CD4-positive, alpha-beta memory T cell (primary cell): Measurements from ENCODE around the gene DIAPH2. TPM values are rescaled to one million over a fixed set of nuclear protein-coding genes. Genes with fewer than 3 reads are reported as not detected.

Source experiments
- CTCF ChIA-PET: fragments of 350-600 bp; sonication (Branson Sonifier 250); formaldehyde crosslinking; loops from one replicate; lab custom pipeline; 2021; ENCODE audit warnings: inconsistent platforms; ENCODE audit not compliant: partially characterized antibody; lab: Charles Lee
- POLR2A ChIA-PET: fragments of 350-600 bp; sonication (Branson Sonifier 250); formaldehyde crosslinking; loops from one replicate; lab custom pipeline; 2021; ENCODE audit not compliant: partially characterized antibody; lab: Charles Lee
- DNase-seq, 5 donors: peaks; one replicate each; pipeline versions ENCODE4 v3.0.0 to v3.0.0-alpha.2; 2020 to 2022; ENCODE audit warnings: mixed read lengths in 1 of 5
- H3K27ac ChIP-seq: one replicate; pipeline ENCODE4 v1.7.0; 2013; ENCODE audit warnings: low read depth, low read length
- H3K27me3 ChIP-seq: 2 replicates; pipeline ENCODE4 v1.7.0; 2013; ENCODE audit warnings: mild to moderate bottlenecking, low read length, moderate library complexity; ENCODE audit not compliant: insufficient read depth
- H3K36me3 ChIP-seq: 2 replicates; pipeline ENCODE4 v1.7.0; 2013; ENCODE audit warnings: mild to moderate bottlenecking, low read length, moderate library complexity; ENCODE audit not compliant: insufficient read depth
- H3K4me1 ChIP-seq: 2 replicates; pipeline ENCODE4 v1.7.0; 2013; ENCODE audit warnings: mild to moderate bottlenecking, low read length, moderate library complexity; ENCODE audit not compliant: insufficient read depth
- H3K4me3 ChIP-seq, 2 donors: one replicate each; pipeline ENCODE4 v1.7.0; 2013; ENCODE audit warnings: low read length in 2 of 2, mild to moderate bottlenecking in 1 of 2
- H3K9me3 ChIP-seq, 2 donors: one replicate each; pipeline ENCODE4 v1.7.0; 2013; ENCODE audit warnings: low read length in 2 of 2, control low read depth in 1 of 2; ENCODE audit not compliant: control insufficient read depth in 1 of 2
- H3K27ac Mint-ChIP-seq, 7 donors: one replicate each; pipeline ENCODE4 v1.8.0; 2020 to 2021; ENCODE audit warnings: mixed read lengths in 7 of 7, mild to moderate bottlenecking in 6 of 7, inconsistent platforms in 3 of 7, moderate library complexity in 3 of 7
- H3K27me3 Mint-ChIP-seq, 2 donors: one replicate each; pipeline ENCODE4 v1.8.0; 2020 to 2021; ENCODE audit warnings: mixed read lengths in 2 of 2
- H3K36me3 Mint-ChIP-seq, 2 donors: one replicate each; pipeline ENCODE4 v1.8.0; 2020 to 2021; ENCODE audit warnings: mixed read lengths in 2 of 2, inconsistent platforms in 1 of 2, mild to moderate bottlenecking in 1 of 2
- H3K4me1 Mint-ChIP-seq, 4 donors: one replicate each; pipeline ENCODE4 v1.8.0; 2020 to 2021; ENCODE audit warnings: mixed read lengths in 4 of 4, mild to moderate bottlenecking in 1 of 4
- H3K4me3 Mint-ChIP-seq, 8 donors: one replicate each; pipeline ENCODE4 v1.8.0; 2020 to 2021; ENCODE audit warnings: mixed read lengths in 8 of 8, mild to moderate bottlenecking in 7 of 8, moderate library complexity in 6 of 8, inconsistent platforms in 3 of 8
- H3K9me3 Mint-ChIP-seq, 8 donors: one replicate each; pipeline ENCODE4 v1.8.0; 2020 to 2021; ENCODE audit warnings: mixed read lengths in 8 of 8, mild to moderate bottlenecking in 5 of 8, inconsistent platforms in 3 of 8, moderate library complexity in 1 of 8
- intact Hi-C: fragments of 100-400 bp; cut with micrococcal nuclease; formaldehyde crosslinking; loops from one replicate; pipeline ENCODE4 v1.15.1; 2023
- polyA plus RNA-seq, 2 donors: library from polyadenylated mRNA; unstranded; fragments of 300-500 nt; fragmentation: Illumina TruSeq; gene quantifications; one replicate each; pipeline ENCODE4 v1.2.3, GENCODE V29; 2021
- total RNA-seq, 2 experiments: library from RNA; stranded (reverse); gene quantifications; one replicate each; pipeline ENCODE4 v1.2.3, GENCODE V29; 2021

DIAPH2 gene
- total and polyA plus RNA-seq, 4 experiments from 2014 or later, result 9.6 to 13.8 (median 11.6) TPM

DNA sequence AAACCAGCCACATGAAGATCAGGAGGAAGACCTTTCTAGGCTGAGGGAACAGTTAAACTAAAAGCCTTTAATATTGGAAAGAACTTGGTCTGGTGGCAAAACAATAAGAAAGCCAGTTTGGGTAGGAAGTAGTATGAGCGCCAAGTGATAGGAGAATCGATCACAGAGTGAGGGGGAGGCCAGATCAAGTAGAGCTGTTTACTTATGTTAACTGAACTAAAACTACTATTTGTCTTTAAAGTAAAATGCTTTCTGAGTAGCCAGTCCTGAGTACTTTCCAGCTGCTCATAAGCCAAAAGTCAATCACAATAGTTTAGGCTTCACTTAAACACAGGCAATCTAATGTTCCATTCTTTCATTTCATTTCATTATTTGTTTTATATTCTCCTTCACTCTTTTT lies 136.3 kb downstream of the DIAPH2 start:
- ChIA-PET CTCF (no interaction called here), POLR2A (no interaction called here)
- Histone ChIP-seq H3K27me3 (no peaks in the 10 kb centered on the region), H3K27ac (no peak overlapping the region), H3K4me3 (no peak overlapping the region), H3K4me1 (no peaks in the 10 kb centered on the region), H3K9me3 (no peaks in the 10 kb centered on the region), H3K36me3 (no peaks in the 10 kb centered on the region)
- intact Hi-C loops, result no loop called here
- Mint-ChIP-seq H3K27ac (peak overlapping the region in 1 of 7 donors; percentile 48), H3K9me3 (no peaks in the 10 kb centered on the region), H3K27me3 (no peaks in the 10 kb centered on the region), H3K4me3 (no peak overlapping the region), H3K36me3 (peaks cover 0 to 3% of the 10 kb centered on the region in 2 donors), H3K4me1 (no peaks in the 10 kb centered on the region)
- DNase-seq, result no peak

- no peaks in the 10 kb centered on the region for H3K9me3 ChIP-seq
- no peak overlapping the region for H3K4me3 Mint-ChIP-seq
- no peaks in the 10 kb centered on the region for H3K36me3 ChIP-seq
- POLR2A ChIA-PET, result no interaction called here
- no peak overlapping the region for H3K27ac Mint-ChIP-seq
- H3K4me1 Mint-ChIP-seq, result no peaks in the 10 kb centered on the region
- no peaks in the 10 kb centered on the region for H3K27me3 Mint-ChIP-seq
- no peaks in the 10 kb centered on the region for H3K36me3 Mint-ChIP-seq
- no peaks in the 10 kb centered on the region for H3K9me3 Mint-ChIP-seq
- CTCF ChIA-PET, result no interaction called here
- H3K27me3 ChIP-seq, result no peaks in the 10 kb centered on the region
- intact Hi-C loops, result no loop called here
- no peaks in the 10 kb centered on the region for H3K4me1 ChIP-seq
- DNase-seq, result no peak
- H3K27ac ChIP-seq, result no peak overlapping the region
- no peak overlapping the region for H3K4me3 ChIP-seq
Measured at GRCh38 chrX:96824166-96824565, 139.5 kb downstream of the DIAPH2 start.

- H3K4me3 ChIP-seq, result no peak overlapping the region
- Mint-ChIP-seq H3K27ac (no peak overlapping the region), H3K4me3 (no peak overlapping the region), H3K36me3 (no peaks in the 10 kb centered on the region), H3K4me1 (peaks cover 0 to 2% (median 0%) of the 10 kb centered on the region in 4 donors), H3K9me3 (no peaks in the 10 kb centered on the region), H3K27me3 (no peaks in the 10 kb centered on the region)
- no peak overlapping the region for H3K27ac ChIP-seq
- no peaks in the 10 kb centered on the region for H3K27me3 ChIP-seq
- ChIA-PET CTCF (no interaction called here), POLR2A (no interaction called here)
- no peaks in the 10 kb centered on the region for H3K36me3 ChIP-seq
- intact Hi-C loops, result no loop called here
- H3K9me3 ChIP-seq, result no peaks in the 10 kb centered on the region
- DNase-seq, result no peak
- no peaks in the 10 kb centered on the region for H3K4me1 ChIP-seq
Measured at GRCh38 chrX:96833333-96833732, 148.7 kb downstream of the DIAPH2 start.

DNA sequence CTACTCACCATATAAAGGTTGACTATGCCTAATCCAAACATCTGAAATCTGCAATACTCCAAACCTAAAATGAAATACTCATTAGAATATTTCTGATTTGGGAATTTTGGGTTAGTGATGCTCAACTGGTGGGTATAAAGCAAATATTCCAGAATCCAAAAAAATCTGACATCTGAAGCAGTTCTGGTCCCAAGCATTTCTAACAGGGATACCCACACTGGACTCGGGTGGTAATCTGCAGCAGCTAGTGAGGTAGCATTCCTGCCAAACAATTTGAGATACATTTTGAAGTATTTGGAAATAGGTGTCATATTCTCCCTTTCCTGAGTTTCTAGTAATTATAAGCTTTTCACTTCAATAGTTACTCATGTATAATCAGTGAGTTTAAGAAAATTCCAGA lies 149.5 kb downstream of the DIAPH2 start:
- H3K27ac Mint-ChIP-seq, result no peak overlapping the region
- ChIA-PET CTCF (no interaction called here), POLR2A (no interaction called here)
- H3K4me1 Mint-ChIP-seq, result peaks cover 0 to 2% (median 0%) of the 10 kb centered on the region in 4 donors
- Histone ChIP-seq H3K4me3 (no peak overlapping the region), H3K27ac (no peak overlapping the region), H3K9me3 (no peaks in the 10 kb centered on the region), H3K36me3 (no peaks in the 10 kb centered on the region), H3K27me3 (no peaks in the 10 kb centered on the region), H3K4me1 (no peaks in the 10 kb centered on the region)
- no peaks in the 10 kb centered on the region for H3K36me3 Mint-ChIP-seq
- H3K27me3 Mint-ChIP-seq, result no peaks in the 10 kb centered on the region
- no peaks in the 10 kb centered on the region for H3K9me3 Mint-ChIP-seq
- H3K4me3 Mint-ChIP-seq, result no peak overlapping the region
- intact Hi-C loops, result no loop called here
- no peak for DNase-seq

- ChIA-PET POLR2A (no interaction called here), CTCF (no interaction called here)
- Histone ChIP-seq H3K4me1 (no peaks in the 10 kb centered on the region), H3K9me3 (no peaks in the 10 kb centered on the region), H3K27me3 (no peaks in the 10 kb centered on the region), H3K4me3 (no peak overlapping the region), H3K27ac (no peak overlapping the region), H3K36me3 (no peaks in the 10 kb centered on the region)
- intact Hi-C loops, result no loop called here
- no peaks in the 10 kb centered on the region for H3K36me3 Mint-ChIP-seq
- H3K4me1 Mint-ChIP-seq, result peaks cover 0 to 2% (median 0%) of the 10 kb centered on the region in 4 donors
- H3K27me3 Mint-ChIP-seq, result no peaks in the 10 kb centered on the region
- no peak for DNase-seq
- no peaks in the 10 kb centered on the region for H3K9me3 Mint-ChIP-seq
- H3K4me3 Mint-ChIP-seq, result no peak overlapping the region
- no peak overlapping the region for H3K27ac Mint-ChIP-seq
Measured at GRCh38 chrX:96835660-96836289, 151.1 kb downstream of the DIAPH2 start.

DNA sequence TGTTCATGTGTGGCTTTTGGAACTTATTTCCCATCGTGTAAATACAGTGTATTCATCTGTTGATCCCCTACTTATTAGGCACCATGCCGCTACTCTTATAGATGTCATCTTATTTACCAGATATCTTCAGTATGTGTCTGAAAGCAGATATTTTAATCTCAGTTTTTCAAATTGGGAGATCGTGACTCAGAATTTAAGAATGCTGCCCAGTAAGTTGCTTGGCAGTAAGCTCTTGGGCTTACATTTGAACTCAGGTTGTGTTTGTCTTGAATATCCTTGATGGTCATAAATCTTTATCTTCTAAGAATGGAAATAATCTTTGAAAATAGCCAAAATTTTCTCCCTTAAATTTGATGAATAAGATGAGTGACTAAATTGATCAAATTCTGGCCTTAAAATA lies 153.2 kb downstream of the DIAPH2 start:
- Mint-ChIP-seq H3K27ac (no peak overlapping the region), H3K9me3 (no peaks in the 10 kb centered on the region), H3K27me3 (no peaks in the 10 kb centered on the region), H3K36me3 (no peaks in the 10 kb centered on the region), H3K4me1 (peaks cover 0 to 2% (median 0%) of the 10 kb centered on the region in 4 donors), H3K4me3 (no peak overlapping the region)
- no peak for DNase-seq
- no peaks in the 10 kb centered on the region for H3K9me3 ChIP-seq
- no peak overlapping the region for H3K27ac ChIP-seq
- POLR2A ChIA-PET, result no interaction called here
- H3K4me1 ChIP-seq, result no peaks in the 10 kb centered on the region
- no peaks in the 10 kb centered on the region for H3K27me3 ChIP-seq
- intact Hi-C loops, result no loop called here
- no peaks in the 10 kb centered on the region for H3K36me3 ChIP-seq
- H3K4me3 ChIP-seq, result no peak overlapping the region
- CTCF ChIA-PET, result no interaction called here

DNA sequence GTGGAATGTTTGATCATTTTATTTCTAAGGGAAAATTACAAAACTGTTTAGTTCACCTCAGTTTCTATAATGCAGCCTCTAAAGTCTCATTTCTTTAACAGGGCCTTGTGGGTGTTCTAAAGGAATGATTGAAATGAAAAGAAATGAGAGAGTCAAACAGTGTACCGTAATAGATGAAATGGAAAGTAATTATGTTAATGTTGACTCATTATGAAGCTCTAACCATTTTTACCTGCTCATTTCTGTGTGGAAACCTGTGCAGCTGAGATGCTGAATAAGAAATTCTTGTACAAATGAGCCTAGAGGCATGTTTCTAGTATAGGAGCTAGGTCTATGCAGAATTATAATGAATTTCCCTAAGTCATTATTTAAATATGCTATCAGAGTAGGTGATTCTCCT lies 153.9 kb downstream of the DIAPH2 start:
- no peak overlapping the region for H3K27ac ChIP-seq
- Mint-ChIP-seq H3K27me3 (no peaks in the 10 kb centered on the region), H3K9me3 (no peaks in the 10 kb centered on the region), H3K4me1 (peaks cover 0 to 2% (median 0%) of the 10 kb centered on the region in 4 donors), H3K27ac (no peak overlapping the region), H3K4me3 (no peak overlapping the region), H3K36me3 (no peaks in the 10 kb centered on the region)
- H3K27me3 ChIP-seq, result no peaks in the 10 kb centered on the region
- H3K36me3 ChIP-seq, result no peaks in the 10 kb centered on the region
- H3K4me3 ChIP-seq, result no peak overlapping the region
- no peak for DNase-seq
- intact Hi-C loops, result no loop called here
- H3K9me3 ChIP-seq, result no peaks in the 10 kb centered on the region
- CTCF ChIA-PET, result no interaction called here
- POLR2A ChIA-PET, result no interaction called here
- H3K4me1 ChIP-seq, result no peaks in the 10 kb centered on the region

- Mint-ChIP-seq H3K27me3 (no peaks in the 10 kb centered on the region), H3K27ac (no peak overlapping the region)
Measured at GRCh38 chrX:96841325-96841724, 156.7 kb downstream of the DIAPH2 start.

More at GRCh38 chrX:96841325-96841724, 156.7 kb downstream of the DIAPH2 start:
- Histone ChIP-seq H3K36me3 (no peaks in the 10 kb centered on the region), H3K4me3 (no peak overlapping the region), H3K27ac (no peak overlapping the region), H3K4me1 (no peaks in the 10 kb centered on the region), H3K27me3 (no peaks in the 10 kb centered on the region), H3K9me3 (no peaks in the 10 kb centered on the region)
- H3K4me1 Mint-ChIP-seq, result no peaks in the 10 kb centered on the region
- DNase-seq, result no peak
- intact Hi-C loops, result no loop called here
- POLR2A ChIA-PET, result no interaction called here
- no peaks in the 10 kb centered on the region for H3K9me3 Mint-ChIP-seq
- H3K36me3 Mint-ChIP-seq, result no peaks in the 10 kb centered on the region
- H3K4me3 Mint-ChIP-seq, result no peak overlapping the region
- CTCF ChIA-PET, result no interaction called here
